HG03558 (cell line): ENCODE results near the gene BSG.
"Not testable (repeated sequence)": the region's sequence is repeated elsewhere in the genome, so short reads cannot be mapped to it uniquely, and the experiment has no call there.

Experiments
- ATAC-seq: cut with Tn5 transposase; IDR thresholded peaks from one replicate; pipeline ENCODE4 v1.9.1; 2021; ENCODE audit warnings: moderate number of reproducible peaks; ENCODE audit not compliant: unreplicated experiment; ENCODE audit errors: extremely low read depth

BSG gene

GRCh38 chr19:616747-617526 lies 44.5 kb downstream of the BSG start:
- ATAC-seq, result no peak

DNA sequence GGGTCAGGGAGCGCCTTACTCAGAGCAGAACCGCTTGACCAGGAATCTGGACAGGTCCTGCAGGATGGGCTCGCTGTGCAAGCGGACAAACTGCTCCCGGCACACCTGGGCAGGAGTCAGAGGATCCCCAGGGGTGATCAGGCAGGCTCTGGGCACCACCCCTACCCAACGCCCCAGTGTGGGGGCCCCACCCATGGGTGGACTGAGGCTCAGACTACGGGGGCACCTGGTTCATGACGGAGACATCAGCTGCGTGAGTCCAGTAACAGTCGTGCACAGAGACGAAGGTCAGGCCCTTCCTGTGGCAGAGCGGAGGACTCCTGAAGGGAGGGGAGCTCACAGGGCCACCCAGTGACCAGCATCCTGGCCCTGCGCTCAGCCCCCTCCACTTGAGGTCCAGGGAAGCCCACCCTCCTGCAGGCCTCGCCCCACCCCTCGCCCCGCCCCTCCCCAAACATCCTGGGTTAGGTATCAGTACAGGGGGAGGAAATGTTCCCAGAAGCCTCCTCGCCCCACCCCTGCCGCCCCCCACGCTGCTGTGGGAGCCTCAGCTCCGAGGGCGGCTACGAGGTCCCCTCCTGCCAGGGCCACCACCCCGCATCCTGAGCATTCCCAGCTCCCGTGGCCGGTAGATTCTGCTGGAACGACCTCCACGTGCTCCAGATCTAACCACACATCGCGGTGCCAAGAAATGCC lies 45.3 kb downstream of the BSG start:
- no peak for ATAC-seq

- ATAC-seq, result no peak
These were observed 45.8 kb downstream of the BSG start for GRCh38 chr19:618247-618619.

- no peak for ATAC-seq
These were observed 46.4 kb downstream of the BSG start for GRCh38 chr19:618674-619285.

GRCh38 chr19:619286-620002 lies 47.0 kb downstream of the BSG start:
- no peak for ATAC-seq

GRCh38 chr19:620166-620862 lies 47.9 kb downstream of the BSG start:
- ATAC-seq, result no peak

GRCh38 chr19:621191-621590 lies 48.8 kb downstream of the BSG start:
- ATAC-seq, result not testable (repeated sequence)

DNA sequence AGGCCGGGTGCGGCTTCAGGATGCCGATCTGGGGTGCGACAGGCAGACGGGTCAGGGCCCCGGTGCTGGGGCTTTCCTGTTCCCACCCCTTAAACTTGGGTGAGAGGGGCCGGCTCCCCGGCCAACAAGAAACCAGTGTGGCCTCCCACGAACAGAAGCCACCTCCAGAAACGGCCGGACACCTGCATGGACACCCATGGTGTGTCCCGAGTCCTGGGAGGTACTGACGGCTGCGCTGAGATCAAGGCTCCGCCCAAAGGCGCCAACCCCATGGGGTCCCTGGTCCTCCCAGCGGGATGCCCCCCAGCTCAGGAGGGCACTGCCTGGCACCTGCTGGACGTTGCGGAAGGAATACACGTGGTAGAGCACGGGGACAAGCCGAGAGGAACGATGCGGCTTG lies 49.4 kb downstream of the BSG start:
- no peak for ATAC-seq

DNA sequence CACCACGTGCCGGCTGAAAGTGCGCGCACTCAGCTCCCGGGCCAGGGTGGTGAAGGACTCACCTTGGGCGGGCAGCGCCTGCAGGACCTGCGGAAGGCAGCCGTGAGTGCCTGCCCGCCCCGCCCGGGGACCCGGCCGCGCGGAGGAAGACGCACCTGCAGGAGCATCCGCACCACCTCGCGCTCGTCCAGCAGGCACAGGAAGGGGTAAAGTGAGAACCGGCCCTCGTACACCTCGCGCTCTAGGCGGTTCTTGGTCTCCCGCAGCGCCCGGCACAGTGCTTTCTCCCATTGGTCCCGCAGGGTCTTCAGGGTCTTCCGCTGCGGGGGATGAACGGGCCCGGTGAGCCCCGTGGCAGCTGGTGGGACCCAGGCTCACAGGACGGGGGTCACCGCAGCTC lies 50.3 kb downstream of the BSG start:
- no peak for ATAC-seq

- ATAC-seq, result no peak
These were observed 51.0 kb downstream of the BSG start for GRCh38 chr19:623175-623916.

DNA sequence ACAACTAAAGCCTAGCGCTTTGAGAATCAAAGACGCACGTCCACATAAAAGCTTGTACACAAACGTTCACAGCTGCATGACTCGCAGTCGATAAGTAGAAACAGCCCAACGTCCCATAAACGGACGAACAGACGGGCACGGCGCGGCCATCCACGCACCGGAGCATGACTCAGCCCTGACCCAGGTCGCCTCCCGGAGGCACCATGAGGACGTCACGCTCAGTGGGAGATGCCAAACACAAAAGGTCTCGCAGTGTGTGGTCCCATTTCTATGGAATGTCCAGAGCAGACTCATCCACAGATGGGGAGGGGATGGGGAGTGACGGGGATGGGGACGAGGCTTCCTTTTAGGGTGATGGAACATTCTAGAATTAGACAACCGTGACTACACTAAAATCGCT lies 51.6 kb downstream of the BSG start:
- ATAC-seq, result no peak

- ATAC-seq, result no peak
These were observed 52.2 kb downstream of the BSG start for GRCh38 chr19:624433-625109.

DNA sequence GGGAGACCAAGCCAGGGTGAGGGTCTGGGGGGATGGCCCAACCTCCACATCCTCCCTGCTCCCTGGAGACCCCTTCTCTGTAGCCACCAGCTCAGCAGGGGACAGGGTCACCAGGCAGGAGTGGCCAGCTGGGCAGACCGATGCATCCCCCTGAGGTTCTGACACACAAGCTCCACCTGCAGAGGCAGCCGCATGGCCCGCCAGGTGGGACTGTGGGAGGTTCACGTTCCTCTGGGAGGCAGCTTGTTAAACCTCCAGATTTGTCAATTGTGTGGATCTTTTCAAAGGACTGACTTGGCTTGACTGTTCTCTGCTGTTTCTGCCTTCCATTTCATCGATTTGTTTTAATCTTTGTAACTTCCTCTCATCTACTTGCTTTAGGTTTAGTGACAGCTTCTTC lies 52.9 kb downstream of the BSG start:
- ATAC-seq, result no peak

DNA sequence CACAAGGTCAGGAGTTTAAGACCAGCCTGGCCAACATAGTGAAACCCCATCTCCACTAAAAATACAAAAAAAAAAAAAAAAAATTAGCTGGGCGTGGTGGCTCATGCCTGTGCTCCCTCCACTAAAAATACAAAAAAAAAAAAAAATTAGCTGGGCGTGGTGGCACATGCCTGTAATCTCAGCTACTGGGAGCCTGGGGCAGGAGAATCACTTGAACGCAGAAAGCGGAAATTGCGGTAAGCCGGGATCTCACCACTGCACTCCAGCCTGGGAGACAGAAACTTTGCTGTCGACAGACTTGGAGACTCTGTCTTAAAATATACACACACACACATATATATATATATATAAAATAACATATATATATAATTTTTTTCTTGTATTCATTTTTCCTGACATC lies 54.2 kb downstream of the BSG start:
- ATAC-seq, result not testable (repeated sequence)

DNA sequence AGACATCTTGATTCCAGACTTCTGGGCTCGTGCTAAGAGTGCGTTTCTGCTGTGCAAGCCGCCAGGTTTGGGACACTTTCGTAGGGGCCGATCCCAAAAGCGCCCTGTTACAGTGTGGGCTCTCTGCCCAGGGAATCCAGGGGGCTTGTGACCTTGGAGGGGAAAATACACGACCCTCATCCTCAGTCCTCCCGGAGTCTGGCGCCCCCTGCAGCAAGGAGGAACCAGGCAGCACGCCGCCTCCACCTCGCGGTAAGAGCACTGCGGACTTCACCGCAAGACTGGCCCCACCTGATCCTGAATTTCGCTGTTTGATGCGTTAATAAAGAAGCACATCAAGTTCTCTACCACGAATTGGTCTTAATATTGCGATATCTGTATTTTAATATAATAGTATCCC lies 55.8 kb downstream of the BSG start:
- ATAC-seq, result no peak

GRCh38 chr19:629515-629914 lies 57.1 kb downstream of the BSG start:
- not testable (repeated sequence) for ATAC-seq

DNA sequence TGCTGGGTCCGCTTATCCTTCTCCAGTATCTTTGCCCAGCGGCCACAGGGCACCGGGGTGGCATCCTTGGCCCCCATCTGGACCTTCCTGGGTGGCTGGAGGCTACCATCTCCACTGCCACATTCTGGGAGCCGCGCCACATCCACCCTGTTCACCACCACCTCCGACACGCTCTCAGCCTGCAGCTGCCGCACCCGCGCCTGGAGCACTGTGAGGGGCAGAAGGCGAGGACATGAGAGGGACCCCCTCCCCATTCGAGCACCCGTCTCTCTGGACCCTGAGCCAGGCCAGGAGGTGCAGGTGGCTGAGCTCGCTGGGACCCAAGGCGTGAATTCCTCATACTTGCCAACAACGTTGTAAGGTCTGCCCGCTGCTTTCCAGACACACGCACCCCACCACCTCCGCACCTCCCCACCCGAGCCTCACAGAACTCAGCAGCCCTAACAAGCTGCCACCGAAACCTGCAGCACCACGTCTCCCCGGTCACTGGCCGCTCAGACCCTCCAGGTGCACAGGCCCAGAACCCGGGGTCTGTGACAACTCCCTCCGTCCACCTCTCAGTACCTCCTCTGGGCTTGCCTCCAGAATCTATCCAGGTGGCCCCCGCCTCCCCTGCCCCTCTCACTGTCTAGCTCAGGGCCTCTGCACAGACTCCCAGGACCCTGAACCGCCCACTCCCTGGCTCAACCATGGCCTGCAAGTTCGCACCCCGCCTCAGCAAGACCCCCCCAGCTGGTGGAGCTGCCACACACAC lies 57.7 kb downstream of the BSG start:
- ATAC-seq, result no peak

- ATAC-seq, result no peak
These were observed 60.2 kb downstream of the BSG start for GRCh38 chr19:632579-633067.
